ENCODE data around the gene B4GALT5.
A peak's percentile ranks its signal among the peaks of the same experiment; 100 is the strongest.
"Not testable (repeated sequence)": the region's sequence is repeated elsewhere in the genome, so short reads cannot be mapped to it uniquely, and the experiment has no call there.

Gene B4GALT5

GRCh38 chr20:49727894-49728885 lies 14.5 kb upstream of the B4GALT5 start:
- Histone ChIP-seq H2AK5ac (ENCODE audit: low read length) (no peak overlapping the region), H2BK15ac (replicated peaks; ENCODE audit: low read depth) (no peak overlapping the region), H3K27me3 (ENCODE audit: insufficient read depth, low read length, poor library complexity) (no peaks in the 10 kb centered on the region), H3K4me1 (ENCODE audit: control insufficient read depth, low read depth, low read length) (no peaks in the 10 kb centered on the region), H3K79me1 (ENCODE audit: low read length) (no peaks in the 10 kb centered on the region), H3K79me2 (ENCODE audit: control insufficient read depth, insufficient read depth, low read length) (no peaks in the 10 kb centered on the region), H3K23ac (ENCODE audit: low read length) (no peak overlapping the region), H3K4ac (ENCODE audit: low read depth, low read length) (no peak overlapping the region), H3K27ac (ENCODE audit: low read depth, low read length) (no peak overlapping the region), H3K56ac (ENCODE audit: low read length) (no peak overlapping the region), H4K8ac (ENCODE audit: low read depth, low read length) (no peak overlapping the region), H2BK5ac (ENCODE audit: low read length) (no peak overlapping the region), H3K36me3 (ENCODE audit: control insufficient read depth, insufficient read depth, low read length) (no peaks in the 10 kb centered on the region), H4K5ac (ENCODE audit: low read length) (no peak overlapping the region), H3K4me2 (ENCODE audit: low read length) (no peak overlapping the region), H3K9ac (ENCODE audit: low read length) (no peak overlapping the region), H2BK120ac (ENCODE audit: low read depth, low read length) (no peak overlapping the region), H3K4me3 (ENCODE audit: low read length) (no peak overlapping the region), H3K18ac (ENCODE audit: low read length) (no peak overlapping the region)
- DNase-seq: no peak
- WGBS (ENCODE audit: extremely low coverage, insufficient coverage, low lambda C conversion rate): no CpG with 5 or more reads among the region's 3 CpGs

- no peak overlapping the region for H3K23ac ChIP-seq (ENCODE audit: low read length)
These were observed 13.8 kb upstream of the B4GALT5 start for GRCh38 chr20:49727478-49727877.

GRCh38 chr20:49725694-49726093 lies 12.0 kb upstream of the B4GALT5 start:
- Histone ChIP-seq H3K4me1 (ENCODE audit: control insufficient read depth, low read depth, low read length) (no peaks in the 10 kb centered on the region), H3K27me3 (ENCODE audit: insufficient read depth, low read length, poor library complexity) (no peaks in the 10 kb centered on the region), H3K4me3 (ENCODE audit: low read length) (no peak overlapping the region), H3K4ac (ENCODE audit: low read depth, low read length) (no peak overlapping the region), H2AK5ac (ENCODE audit: low read length) (no peak overlapping the region), H4K8ac (ENCODE audit: low read depth, low read length) (no peak overlapping the region), H2BK5ac (ENCODE audit: low read length) (no peak overlapping the region), H2BK15ac (replicated peaks; ENCODE audit: low read depth) (no peak overlapping the region), H3K9ac (ENCODE audit: low read length) (no peak overlapping the region), H3K4me2 (ENCODE audit: low read length) (no peak overlapping the region), H3K79me2 (ENCODE audit: control insufficient read depth, insufficient read depth, low read length) (no peaks in the 10 kb centered on the region), H3K36me3 (ENCODE audit: control insufficient read depth, insufficient read depth, low read length) (no peaks in the 10 kb centered on the region), H3K56ac (ENCODE audit: low read length) (no peak overlapping the region), H3K27ac (ENCODE audit: low read depth, low read length) (no peak overlapping the region), H3K79me1 (ENCODE audit: low read length) (no peaks in the 10 kb centered on the region), H4K5ac (ENCODE audit: low read length) (no peak overlapping the region), H3K18ac (ENCODE audit: low read length) (no peak overlapping the region), H2BK120ac (ENCODE audit: low read depth, low read length) (no peak overlapping the region), H3K23ac (ENCODE audit: low read length) (no peak overlapping the region)
- peak; percentile 14 for DNase-seq
- no CpG with 5 or more reads among the region's 2 CpGs for WGBS (ENCODE audit: extremely low coverage, insufficient coverage, low lambda C conversion rate)

More at GRCh38 chr20:49727478-49727877, 13.8 kb upstream of the B4GALT5 start:
- H3K27ac ChIP-seq (ENCODE audit: low read depth, low read length): no peak overlapping the region
- no peaks in the 10 kb centered on the region for H3K4me1 ChIP-seq (ENCODE audit: control insufficient read depth, low read depth, low read length)
- no peak overlapping the region for H2BK120ac ChIP-seq (ENCODE audit: low read depth, low read length)
- no peak overlapping the region for H3K4me3 ChIP-seq (ENCODE audit: low read length)
- H3K79me1 ChIP-seq (ENCODE audit: low read length): no peaks in the 10 kb centered on the region
- no peak for DNase-seq
- H2BK5ac ChIP-seq (ENCODE audit: low read length): no peak overlapping the region
- no peak overlapping the region for H4K5ac ChIP-seq (ENCODE audit: low read length)
- H3K4me2 ChIP-seq (ENCODE audit: low read length): no peak overlapping the region
- no peak overlapping the region for H3K18ac ChIP-seq (ENCODE audit: low read length)
- H3K79me2 ChIP-seq (ENCODE audit: control insufficient read depth, insufficient read depth, low read length): no peaks in the 10 kb centered on the region
- no peak overlapping the region for H2BK15ac ChIP-seq (replicated peaks; ENCODE audit: low read depth)
- H3K4ac ChIP-seq (ENCODE audit: low read depth, low read length): no peak overlapping the region
- no CpG with 5 or more reads among the region's 4 CpGs for WGBS (ENCODE audit: extremely low coverage, insufficient coverage, low lambda C conversion rate)
- H2AK5ac ChIP-seq (ENCODE audit: low read length): no peak overlapping the region
- no peak overlapping the region for H4K8ac ChIP-seq (ENCODE audit: low read depth, low read length)
- no peak overlapping the region for H3K56ac ChIP-seq (ENCODE audit: low read length)
- no peaks in the 10 kb centered on the region for H3K27me3 ChIP-seq (ENCODE audit: insufficient read depth, low read length, poor library complexity)
- H3K9ac ChIP-seq (ENCODE audit: low read length): no peak overlapping the region
- H3K36me3 ChIP-seq (ENCODE audit: control insufficient read depth, insufficient read depth, low read length): no peaks in the 10 kb centered on the region

- not testable (repeated sequence) for H3K18ac ChIP-seq (ENCODE audit: low read length); H3K56ac ChIP-seq (ENCODE audit: low read length); H3K27ac ChIP-seq (ENCODE audit: low read depth, low read length); H4K8ac ChIP-seq (ENCODE audit: low read depth, low read length); H3K36me3 ChIP-seq (ENCODE audit: control insufficient read depth, insufficient read depth, low read length); H3K4me3 ChIP-seq (ENCODE audit: low read length); H3K79me2 ChIP-seq (ENCODE audit: control insufficient read depth, insufficient read depth, low read length); H4K5ac ChIP-seq (ENCODE audit: low read length); DNase-seq; H3K79me1 ChIP-seq (ENCODE audit: low read length); H3K27me3 ChIP-seq (ENCODE audit: insufficient read depth, low read length, poor library complexity); H3K4me1 ChIP-seq (ENCODE audit: control insufficient read depth, low read depth, low read length); H3K23ac ChIP-seq (ENCODE audit: low read length); H3K4me2 ChIP-seq (ENCODE audit: low read length); H2BK15ac ChIP-seq (replicated peaks; ENCODE audit: low read depth); H2BK5ac ChIP-seq (ENCODE audit: low read length); H2BK120ac ChIP-seq (ENCODE audit: low read depth, low read length); H2AK5ac ChIP-seq (ENCODE audit: low read length); H3K4ac ChIP-seq (ENCODE audit: low read depth, low read length); H3K9ac ChIP-seq (ENCODE audit: low read length)
- WGBS (ENCODE audit: extremely low coverage, insufficient coverage, low lambda C conversion rate): no CpG with 5 or more reads among the region's 7 CpGs
These were observed 11.5 kb upstream of the B4GALT5 start for GRCh38 chr20:49725224-49725606.

- Histone ChIP-seq H3K4me3 (ENCODE audit: low read length) (no peak overlapping the region), H3K27ac (ENCODE audit: low read depth, low read length) (no peak overlapping the region), H3K23ac (ENCODE audit: low read length) (no peak overlapping the region), H3K4me1 (ENCODE audit: control insufficient read depth, low read depth, low read length) (no peaks in the 10 kb centered on the region), H3K18ac (ENCODE audit: low read length) (no peak overlapping the region), H3K4me2 (ENCODE audit: low read length) (no peak overlapping the region), H2BK5ac (ENCODE audit: low read length) (no peak overlapping the region), H3K27me3 (ENCODE audit: insufficient read depth, low read length, poor library complexity) (no peaks in the 10 kb centered on the region), H4K8ac (ENCODE audit: low read depth, low read length) (no peak overlapping the region), H3K79me1 (ENCODE audit: low read length) (no peaks in the 10 kb centered on the region), H3K79me2 (ENCODE audit: control insufficient read depth, insufficient read depth, low read length) (no peaks in the 10 kb centered on the region), H3K36me3 (ENCODE audit: control insufficient read depth, insufficient read depth, low read length) (no peaks in the 10 kb centered on the region), H2BK15ac (replicated peaks; ENCODE audit: low read depth) (no peak overlapping the region), H3K56ac (ENCODE audit: low read length) (no peak overlapping the region), H3K4ac (ENCODE audit: low read depth, low read length) (no peak overlapping the region), H2AK5ac (ENCODE audit: low read length) (no peak overlapping the region), H2BK120ac (ENCODE audit: low read depth, low read length) (peak overlapping the region; percentile 89), H4K5ac (ENCODE audit: low read length) (no peak overlapping the region), H3K9ac (ENCODE audit: low read length) (no peak overlapping the region)
- peak; percentile 45 for DNase-seq
- no CpG with 5 or more reads among the region's 7 CpGs for WGBS (ENCODE audit: extremely low coverage, insufficient coverage, low lambda C conversion rate)
These were observed 10.9 kb upstream of the B4GALT5 start for GRCh38 chr20:49724408-49725223.

Data from mesendoderm (in vitro differentiated cells).